Measurements from ENCODE around the gene SERPINF2. TPM values are rescaled to one million over a fixed set of nuclear protein-coding genes. Genes with fewer than 3 reads are reported as not detected.
"Not testable (repeated sequence)": the region's sequence is repeated elsewhere in the genome, so short reads cannot be mapped to it uniquely, and the experiment has no call there.

The SERPINF2 gene
- total RNA-seq, 1 donor from 2014 or later, result not detected

DNA sequence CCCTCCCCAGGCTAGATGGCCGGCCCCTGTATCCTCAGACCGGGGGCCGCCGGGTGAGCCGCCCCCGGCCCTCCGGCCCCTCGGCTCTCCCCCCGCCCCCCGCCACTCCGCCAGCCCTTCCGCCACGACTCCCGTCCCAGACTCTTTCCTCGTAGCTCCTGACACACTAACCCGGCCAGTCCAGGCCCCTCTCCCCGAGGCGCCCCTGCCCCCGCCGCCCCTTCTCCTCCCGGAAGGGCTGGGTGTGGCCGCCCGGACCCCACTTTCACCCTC, 26.9 kb upstream of the SERPINF2 start:
- DNase-seq (ENCODE audit: low spot score in 2 of 2) (no peak), FAIRE-seq (no peak)

DNA sequence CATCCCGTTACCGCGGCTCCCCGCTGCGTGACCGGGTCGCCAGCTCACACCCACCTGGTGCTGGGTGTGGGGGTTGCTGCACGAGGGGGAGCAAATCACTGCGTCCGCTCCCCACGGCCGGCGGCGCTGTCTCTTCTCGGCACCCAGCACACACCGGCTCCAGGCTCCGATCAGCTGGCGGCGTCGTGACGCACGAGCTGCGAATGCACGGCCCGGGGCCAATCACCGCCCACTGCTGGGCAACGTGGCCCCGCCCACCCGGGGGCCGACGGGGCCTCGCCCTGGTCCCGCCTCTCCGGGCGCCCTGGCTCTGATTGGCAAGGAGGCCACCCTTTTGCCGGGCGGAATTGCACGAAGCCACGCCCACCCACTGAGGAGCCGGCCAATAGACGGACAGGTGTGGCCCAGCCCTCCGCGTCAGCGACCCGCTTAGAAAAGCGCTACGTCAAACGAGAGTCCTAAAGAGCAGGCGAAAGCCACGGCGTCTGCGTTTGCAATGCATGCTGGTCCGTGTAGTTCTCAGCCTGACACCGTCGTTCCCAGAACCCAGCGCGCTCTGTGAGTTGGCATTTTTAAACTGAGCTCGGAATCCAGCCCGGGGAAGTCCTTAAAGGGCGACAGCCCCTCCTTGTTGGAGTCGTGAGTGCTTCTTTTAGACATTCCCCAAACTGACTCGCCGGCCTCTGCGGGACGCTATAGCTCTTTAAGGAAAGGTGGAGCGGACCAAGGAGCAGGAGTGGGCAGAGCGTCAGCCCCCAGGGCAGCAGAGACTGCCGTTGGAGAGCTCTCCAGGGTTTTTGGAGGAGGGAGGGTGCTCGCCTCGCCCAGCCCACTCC, 26.4 kb upstream of the SERPINF2 start:
- FAIRE-seq, result peak; percentile 96
- DNase-seq (ENCODE audit: low spot score in 2 of 2), result peak; percentile 99 to 100

DNA sequence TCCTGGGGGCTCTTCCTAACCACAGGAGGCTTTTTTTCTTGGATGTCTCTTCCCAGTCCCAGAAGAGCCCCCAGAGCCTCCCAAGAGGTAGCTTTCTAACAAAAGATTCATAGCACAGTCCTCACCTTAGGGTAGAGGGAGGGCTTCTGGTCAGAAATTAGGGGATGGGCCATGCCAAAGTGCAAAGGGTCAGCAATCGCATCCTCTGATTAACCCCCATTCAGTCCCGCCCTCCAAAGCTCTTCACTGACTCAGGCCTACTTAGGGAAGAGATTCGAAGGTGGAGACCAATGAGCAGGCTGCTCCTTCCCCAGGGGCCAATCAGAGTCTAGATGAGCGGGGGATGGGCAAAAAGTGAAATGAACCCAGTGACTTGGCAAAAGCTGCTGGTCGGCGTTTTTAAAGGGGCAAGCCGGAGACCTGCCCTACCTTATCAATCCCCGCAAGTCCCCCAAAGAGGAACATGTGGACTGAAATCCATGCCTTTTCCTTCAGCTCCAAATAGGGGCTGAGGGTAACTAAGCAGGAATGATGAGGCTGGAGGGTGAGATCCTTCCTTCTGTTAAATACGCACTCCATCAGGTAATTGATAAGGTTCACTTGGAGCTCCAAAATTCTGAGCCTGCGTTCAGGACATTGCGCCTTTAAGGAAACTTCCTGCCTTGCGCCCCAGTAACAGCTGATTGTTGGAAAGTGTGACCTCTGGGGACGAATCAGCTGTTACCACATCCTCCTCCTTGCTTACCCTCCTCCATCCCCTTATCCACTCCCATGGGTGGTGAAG, 25.6 kb upstream of the SERPINF2 start:
- FAIRE-seq (no peak), DNase-seq (ENCODE audit: low spot score in 2 of 2) (peak; percentile 83 to 84)

DNA sequence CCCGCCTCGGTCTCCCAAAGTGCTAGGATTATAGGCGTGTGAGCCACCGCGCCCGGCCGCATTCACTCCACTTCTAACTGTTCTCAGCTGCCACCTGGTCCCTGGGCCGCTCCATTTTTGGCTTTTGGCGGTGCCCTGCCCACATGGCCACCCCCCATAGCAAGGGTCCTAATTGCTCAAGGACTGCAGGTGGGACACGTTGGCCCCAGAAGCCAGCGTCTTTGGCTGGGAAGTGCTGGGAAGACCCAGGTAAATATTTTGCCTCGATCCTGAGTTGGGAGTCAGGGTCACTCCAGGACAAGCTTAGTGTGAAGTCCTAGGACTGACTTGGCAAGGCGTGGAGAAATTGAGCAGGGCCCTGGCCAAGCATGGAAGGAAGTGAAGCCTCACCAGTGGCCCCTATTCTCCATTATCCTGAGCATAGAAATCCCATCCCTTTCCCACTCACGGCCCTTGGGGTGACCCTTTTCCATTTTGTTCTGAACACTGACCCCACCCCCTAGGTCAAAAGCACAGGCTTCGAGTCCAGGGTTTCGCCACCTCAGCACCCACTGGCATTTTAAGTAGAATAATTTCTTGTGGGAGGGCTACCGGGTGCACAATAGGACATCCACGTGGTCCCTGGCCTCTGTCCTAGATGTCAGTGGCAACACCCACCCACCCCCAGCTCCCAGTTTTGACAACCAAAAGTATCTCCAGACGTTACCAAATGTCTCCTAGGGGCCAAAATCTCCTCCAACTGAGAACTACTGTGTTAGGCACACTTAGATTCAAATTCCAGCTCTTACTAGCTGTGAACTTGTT, 24.1 kb upstream of the SERPINF2 start:
- FAIRE-seq (no peak), DNase-seq (ENCODE audit: low spot score in 2 of 2) (no peak)

DNA sequence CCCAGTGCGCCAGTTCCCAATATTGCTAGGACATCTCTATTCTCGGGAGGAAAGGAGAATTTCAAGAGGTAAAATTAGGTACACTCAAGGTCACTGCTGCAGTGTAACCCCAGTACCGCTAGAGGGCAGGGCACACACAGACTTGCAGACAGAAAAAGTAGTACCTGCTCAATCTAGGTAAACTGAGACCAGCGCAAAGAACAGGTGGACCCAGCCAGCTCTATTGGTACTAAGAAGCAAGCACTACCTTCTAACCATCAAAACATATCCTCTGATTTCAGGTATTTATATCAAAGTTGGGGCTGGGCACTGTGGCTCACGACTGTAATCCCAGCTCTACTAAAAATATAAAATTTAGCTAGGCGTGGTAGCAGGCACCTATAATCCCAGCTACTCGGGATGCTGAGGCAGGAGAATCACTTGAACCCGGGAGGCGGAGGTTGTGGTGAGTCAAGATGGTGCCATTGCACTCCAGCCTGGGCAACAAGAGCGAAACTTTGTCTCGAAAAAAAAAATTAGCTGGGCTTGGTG, 21.8 kb upstream of the SERPINF2 start:
- FAIRE-seq, result no peak
- DNase-seq (ENCODE audit: low spot score in 2 of 2), result no peak

DNA sequence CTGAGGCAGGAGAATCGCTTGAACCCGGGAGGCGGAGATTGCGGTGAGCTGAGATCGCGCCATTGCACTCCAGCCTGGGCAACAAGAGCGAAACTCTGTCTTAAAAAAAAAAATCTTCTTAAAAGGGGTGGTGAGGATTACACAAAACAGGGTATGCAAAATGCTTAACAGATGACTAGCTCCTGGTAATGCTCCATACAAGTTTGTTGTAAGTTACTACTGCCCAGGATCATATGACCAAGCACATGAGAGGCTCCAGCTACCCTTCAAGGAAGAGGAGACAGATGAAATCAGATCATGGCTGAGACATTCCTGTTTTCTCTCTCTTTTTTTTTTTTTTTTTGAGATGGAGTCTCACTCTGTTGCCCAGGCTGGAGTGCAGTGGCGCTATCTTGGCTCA, 20.6 kb upstream of the SERPINF2 start:
- FAIRE-seq; DNase-seq (ENCODE audit: low spot score in 2 of 2): not testable (repeated sequence)

DNA sequence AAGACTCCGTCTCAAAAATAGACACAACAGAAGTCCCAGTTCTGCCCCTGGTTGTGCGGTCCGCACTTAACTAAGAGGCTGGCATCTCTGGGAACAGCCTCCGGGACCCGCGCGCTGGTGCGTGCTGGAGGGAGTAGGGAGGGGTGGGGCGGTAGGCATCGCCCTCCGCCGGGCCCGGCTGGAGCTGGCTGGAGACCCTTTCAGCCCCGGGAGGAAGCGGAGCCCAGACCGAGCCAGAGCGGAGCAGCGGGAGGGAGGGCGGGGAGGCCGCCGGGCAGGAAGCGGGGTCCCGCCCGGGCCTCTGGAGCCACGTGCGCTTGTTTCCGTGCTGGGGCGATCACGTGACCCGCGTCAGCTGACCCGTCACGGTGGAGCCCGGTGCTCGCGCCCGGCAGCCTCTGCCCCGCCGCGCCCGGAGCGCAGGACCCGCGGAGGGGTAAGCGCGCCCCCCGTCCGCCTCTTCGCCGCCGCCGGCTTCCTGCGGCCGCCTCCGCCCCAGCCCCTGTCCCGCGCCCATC, 18.3 kb upstream of the SERPINF2 start, which contains the start of gene WDR81:
WDR81 (plus strand) TSS at position 354 of the 518 bp plus-strand sequence. CDS start 256 bp downstream, outside the sequence.
- peak; percentile 96 to 97 for DNase-seq (ENCODE audit: low spot score in 2 of 2)
- no peak for FAIRE-seq

DNA sequence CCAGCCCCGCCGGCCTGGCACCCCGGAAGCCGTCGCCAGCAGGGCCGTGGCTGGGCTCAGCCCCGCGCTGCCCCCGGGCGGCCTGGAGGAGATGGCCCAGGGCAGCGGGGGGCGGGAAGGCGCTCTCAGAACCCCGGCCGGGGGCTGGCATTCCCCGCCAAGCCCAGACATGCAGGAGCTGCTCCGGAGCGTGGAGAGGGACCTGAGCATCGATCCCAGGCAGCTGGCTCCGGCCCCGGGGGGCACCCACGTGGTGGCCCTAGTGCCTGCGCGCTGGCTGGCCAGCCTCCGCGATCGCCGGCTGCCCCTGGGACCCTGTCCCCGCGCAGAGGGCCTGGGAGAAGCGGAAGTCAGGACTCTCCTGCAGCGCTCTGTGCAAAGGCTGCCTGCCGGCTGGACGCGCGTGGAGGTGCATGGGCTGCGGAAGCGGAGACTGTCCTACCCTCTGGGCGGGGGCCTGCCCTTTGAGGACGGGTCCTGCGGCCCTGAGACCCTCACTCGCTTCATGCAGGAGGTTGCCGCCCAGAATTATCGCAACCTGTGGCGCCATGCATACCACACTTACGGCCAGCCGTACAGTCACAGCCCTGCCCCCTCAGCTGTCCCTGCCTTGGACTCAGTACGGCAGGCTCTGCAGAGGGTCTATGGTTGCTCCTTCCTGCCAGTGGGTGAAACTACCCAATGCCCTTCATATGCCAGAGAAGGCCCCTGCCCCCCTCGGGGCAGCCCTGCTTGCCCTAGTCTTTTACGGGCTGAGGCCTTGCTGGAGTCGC, 17.6 kb upstream of the SERPINF2 start:
- FAIRE-seq (no peak), DNase-seq (ENCODE audit: low spot score in 2 of 2) (no peak)

DNA sequence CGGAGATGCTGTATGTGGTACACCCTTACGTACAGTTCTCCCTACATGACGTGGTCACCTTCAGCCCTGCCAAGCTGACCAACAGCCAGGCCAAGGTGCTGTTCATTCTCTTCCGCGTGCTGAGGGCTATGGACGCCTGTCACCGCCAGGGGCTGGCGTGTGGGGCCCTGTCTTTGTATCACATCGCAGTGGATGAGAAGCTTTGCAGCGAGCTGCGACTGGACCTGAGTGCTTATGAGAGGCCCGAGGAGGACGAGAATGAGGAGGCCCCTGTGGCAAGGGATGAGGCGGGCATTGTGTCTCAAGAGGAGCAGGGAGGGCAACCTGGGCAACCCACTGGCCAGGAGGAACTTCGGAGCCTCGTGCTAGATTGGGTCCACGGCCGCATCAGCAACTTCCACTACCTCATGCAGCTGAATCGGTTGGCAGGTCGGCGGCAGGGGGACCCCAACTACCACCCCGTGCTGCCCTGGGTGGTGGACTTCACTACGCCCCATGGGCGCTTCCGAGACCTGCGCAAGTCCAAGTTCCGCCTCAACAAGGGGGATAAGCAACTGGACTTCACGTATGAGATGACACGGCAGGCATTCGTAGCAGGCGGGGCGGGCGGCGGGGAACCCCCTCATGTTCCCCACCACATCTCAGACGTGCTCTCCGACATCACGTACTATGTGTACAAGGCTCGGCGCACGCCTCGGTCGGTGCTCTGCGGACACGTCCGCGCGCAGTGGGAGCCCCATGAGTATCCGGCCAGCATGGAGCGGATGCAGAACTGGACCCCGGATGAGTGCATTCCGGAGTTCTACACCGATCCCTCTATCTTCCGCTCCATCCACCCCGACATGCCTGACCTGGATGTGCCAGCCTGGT, 16.8 kb upstream of the SERPINF2 start:
- DNase-seq (ENCODE audit: low spot score in 2 of 2) (no peak), FAIRE-seq (no peak)

DNA sequence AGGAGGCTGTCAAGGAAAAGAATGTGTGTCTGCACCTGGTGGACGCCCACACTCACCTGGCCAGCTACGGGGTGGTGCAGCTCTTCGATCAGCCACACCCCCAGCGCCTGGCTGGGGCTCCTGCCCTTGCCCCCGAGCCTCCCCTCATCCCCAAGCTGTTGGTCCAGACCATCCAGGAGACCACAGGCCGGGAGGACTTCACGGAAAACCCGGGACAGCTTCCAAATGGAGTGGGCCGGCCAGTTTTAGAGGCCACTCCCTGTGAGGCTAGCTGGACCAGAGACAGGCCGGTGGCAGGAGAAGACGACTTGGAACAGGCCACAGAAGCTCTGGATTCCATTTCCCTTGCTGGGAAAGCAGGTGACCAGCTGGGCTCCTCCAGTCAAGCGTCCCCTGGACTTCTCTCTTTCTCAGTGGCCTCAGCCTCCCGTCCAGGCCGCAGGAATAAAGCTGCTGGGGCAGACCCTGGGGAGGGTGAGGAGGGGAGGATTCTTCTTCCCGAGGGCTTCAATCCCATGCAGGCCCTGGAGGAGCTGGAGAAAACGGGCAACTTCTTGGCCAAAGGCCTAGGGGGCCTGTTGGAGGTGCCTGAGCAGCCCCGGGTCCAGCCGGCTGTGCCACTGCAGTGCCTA, 15.9 kb upstream of the SERPINF2 start:
- no peak for FAIRE-seq
- DNase-seq (ENCODE audit: low spot score in 2 of 2), result no peak

DNA sequence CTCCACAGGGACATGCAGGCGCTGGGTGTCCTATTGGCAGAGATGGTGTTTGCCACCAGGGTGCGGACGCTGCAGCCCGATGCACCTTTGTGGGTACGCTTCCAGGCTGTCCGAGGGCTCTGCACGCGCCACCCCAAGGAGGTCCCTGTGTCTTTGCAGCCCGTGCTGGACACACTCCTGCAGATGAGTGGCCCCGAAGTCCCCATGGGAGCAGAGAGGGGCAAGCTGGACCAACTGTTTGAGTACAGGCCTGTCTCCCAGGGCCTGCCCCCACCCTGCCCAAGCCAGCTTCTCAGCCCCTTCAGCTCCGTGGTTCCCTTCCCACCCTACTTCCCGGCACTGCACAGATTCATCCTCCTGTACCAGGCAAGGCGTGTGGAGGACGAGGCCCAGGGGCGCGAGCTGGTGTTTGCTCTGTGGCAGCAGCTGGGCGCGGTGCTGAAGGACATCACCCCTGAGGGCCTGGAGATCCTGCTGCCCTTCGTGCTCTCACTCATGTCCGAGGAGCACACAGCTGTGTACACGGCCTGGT, 15.3 kb upstream of the SERPINF2 start:
- no peak for DNase-seq (ENCODE audit: low spot score in 2 of 2)
- FAIRE-seq, result no peak

DNA sequence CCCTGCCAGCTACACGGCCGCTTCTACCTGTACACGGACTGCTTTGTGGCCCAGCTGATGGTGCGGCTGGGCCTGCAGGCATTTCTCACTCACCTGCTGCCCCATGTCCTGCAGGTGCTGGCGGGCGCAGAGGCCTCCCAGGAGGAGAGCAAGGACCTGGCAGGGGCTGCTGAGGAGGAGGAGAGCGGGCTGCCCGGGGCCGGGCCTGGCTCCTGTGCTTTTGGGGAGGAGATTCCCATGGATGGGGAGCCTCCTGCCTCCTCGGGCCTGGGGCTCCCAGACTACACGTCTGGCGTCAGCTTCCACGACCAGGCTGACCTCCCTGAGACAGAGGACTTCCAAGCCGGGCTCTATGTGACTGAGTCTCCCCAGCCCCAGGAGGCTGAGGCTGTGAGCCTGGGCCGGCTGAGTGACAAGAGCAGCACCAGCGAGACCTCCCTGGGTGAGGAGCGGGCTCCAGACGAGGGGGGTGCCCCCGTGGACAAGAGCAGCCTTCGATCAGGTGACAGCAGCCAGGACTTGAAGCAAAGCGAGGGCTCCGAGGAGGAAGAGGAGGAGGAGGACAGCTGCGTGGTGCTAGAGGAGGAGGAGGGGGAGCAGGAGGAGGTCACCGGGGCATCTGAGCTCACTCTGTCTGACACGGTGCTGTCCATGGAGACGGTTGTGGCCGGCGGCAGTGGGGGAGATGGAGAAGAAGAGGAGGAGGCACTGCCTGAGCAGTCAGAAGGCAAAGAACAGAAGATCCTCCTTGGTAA, 14.6 kb upstream of the SERPINF2 start:
- FAIRE-seq, result no peak
- no peak for DNase-seq (ENCODE audit: low spot score in 2 of 2)

DNA sequence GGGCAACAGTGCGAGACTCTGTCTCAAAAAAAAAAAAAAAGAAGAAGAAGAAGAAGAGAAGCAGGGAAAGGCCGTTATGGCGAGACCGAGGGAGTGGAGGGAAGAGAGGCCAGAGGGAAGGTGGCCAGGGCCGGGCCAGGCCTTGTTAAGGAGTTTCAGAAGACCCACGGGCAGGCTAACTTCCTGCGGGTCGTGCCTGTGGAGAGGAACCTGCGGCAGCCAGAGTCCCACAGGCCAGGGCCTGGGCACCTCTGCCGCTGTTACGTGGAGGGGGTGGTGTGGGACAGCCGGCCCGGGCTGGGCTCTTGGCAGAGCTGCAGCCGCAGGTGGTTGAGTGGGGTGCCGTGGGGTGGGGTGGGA, 12.7 kb upstream of the SERPINF2 start:
- no peak for DNase-seq (ENCODE audit: low spot score in 2 of 2)

DNA sequence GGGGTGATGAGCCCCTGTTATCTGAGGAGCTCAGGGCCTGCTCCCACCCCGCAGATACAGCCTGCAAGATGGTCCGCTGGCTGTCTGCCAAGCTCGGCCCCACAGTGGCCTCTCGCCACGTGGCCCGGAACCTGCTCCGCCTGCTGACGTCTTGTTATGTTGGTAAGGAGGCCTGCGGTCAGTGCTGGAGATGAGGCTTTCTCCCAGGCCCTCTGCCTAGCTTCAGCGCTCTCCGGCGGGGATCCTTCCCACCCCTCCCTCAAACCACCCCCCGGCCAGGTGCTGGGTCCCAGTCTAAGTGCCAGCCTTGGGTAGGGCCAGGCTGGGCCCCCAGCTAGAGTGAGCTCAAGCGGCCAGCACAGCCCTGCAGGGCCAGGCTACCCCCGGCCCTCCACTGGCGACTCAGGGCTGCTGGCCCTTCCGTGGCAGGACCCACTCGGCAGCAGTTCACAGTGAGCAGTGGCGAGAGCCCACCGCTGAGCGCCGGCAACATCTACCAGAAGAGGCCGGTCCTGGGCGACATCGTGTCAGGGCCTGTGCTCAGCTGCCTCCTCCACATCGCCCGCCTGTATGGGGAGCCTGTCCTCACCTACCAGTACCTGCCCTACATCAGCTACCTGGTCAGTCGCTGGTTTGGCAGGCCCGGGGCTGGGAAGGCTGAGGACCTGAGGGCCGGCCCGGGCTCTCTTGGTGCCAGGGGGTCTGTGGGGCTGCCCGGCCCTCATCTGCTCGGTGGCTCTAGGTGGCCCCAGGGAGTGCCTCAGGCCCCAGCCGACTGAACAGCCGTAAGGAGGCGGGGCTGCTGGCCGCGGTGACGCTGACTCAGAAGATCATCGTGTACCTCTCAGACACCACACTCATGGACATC, 12.1 kb upstream of the SERPINF2 start:
- no peak for DNase-seq (ENCODE audit: low spot score in 2 of 2)
- FAIRE-seq, result no peak

More for the DNA sequence above, 12.7 kb upstream of the SERPINF2 start:
- no peak for FAIRE-seq

DNA sequence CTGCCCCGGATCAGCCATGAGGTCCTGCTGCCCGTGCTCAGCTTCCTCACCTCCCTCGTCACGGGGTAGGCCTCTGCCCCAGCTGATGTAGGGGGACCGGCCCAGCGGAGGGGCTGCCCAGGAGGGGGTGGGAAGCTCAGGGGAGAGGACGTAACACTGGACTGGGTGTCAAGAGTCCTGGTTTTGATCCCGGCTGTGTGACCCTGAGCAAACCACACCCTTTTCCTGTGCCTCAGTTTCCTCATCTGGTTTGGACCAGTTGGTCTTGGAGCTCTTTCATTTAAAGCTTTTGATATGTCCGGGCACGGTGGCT, 11.5 kb upstream of the SERPINF2 start:
- DNase-seq (ENCODE audit: low spot score in 2 of 2) (no peak), FAIRE-seq (no peak)

DNA sequence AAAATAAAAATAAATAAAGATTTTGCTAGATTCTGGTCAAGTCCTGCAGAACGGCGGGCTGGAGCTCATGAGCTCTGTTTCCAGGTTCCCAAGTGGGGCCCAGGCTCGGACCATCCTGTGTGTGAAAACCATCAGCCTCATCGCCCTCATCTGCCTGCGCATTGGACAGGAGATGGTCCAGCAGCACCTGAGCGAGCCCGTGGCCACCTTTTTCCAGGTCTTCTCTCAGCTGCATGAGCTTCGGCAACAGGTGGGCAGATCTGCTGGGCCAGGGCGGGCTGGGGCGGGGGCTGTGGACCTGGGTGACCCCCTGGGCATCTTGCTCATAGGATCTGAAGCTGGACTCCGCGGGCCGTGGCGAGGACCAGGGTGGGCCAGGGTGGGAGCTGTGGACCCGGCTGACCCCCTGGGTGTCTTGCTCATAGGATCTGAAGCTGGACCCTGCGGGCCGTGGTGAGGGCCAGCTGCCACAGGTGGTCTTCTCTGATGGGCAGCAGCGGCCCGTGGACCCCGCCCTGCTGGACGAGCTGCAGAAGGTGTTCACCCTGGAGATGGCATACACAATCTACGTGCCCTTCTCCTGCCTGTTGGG, 10.3 kb upstream of the SERPINF2 start:
- no peak for FAIRE-seq
- DNase-seq (ENCODE audit: low spot score in 2 of 2), result no peak

Measured in frontal cortex (tissue), 4 donors.